ENCODE data around the gene LGR4.

- TF ChIP-seq POLR2A (IDR thresholded peaks at IDR 0.05), result no peak
- TF ChIP-seq, protein P1, sequence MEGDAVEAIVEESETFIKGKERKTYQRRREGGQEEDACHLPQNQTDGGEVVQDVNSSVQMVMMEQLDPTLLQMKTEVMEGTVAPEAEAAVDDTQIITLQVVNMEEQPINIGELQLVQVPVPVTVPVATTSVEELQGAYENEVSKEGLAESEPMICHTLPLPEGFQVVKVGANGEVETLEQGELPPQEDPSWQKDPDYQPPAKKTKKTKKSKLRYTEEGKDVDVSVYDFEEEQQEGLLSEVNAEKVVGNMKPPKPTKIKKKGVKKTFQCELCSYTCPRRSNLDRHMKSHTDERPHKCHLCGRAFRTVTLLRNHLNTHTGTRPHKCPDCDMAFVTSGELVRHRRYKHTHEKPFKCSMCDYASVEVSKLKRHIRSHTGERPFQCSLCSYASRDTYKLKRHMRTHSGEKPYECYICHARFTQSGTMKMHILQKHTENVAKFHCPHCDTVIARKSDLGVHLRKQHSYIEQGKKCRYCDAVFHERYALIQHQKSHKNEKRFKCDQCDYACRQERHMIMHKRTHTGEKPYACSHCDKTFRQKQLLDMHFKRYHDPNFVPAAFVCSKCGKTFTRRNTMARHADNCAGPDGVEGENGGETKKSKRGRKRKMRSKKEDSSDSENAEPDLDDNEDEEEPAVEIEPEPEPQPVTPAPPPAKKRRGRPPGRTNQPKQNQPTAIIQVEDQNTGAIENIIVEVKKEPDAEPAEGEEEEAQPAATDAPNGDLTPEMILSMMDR (IDR thresholded peaks at IDR 0.05), result no peak
These were observed 82.0 kb downstream of the LGR4 start for GRCh38 chr11:27390318-27391295.

All from testis (tissue), 2 donors.